SK-N-SH treated with all-trans-retinoic acid at 6 μM for 48 hours (cell line): ENCODE results near the gene CLIC1.
"Not testable (repeated sequence)": the region's sequence is repeated elsewhere in the genome, so short reads cannot be mapped to it uniquely, and the experiment has no call there.

ENCODE experiments used
- ATAC-seq: fragments of 200-7000 bp; cut with Tn5 transposase; 3 replicates; pipeline ENCODE4 v1.9.1; 2020; ENCODE audit warnings: mild to moderate bottlenecking, moderate library complexity
- ARNTL ChIP-seq: fragments of 450-650 bp; formaldehyde crosslinking; IDR thresholded peaks from 2 replicates; pipeline ENCODE4 v1.5.0; 2020; ENCODE audit warnings: low read depth, mild to moderate bottlenecking, moderate library complexity, borderline replicate concordance
- BACH2 ChIP-seq: fragments of 250-450 bp; sonication (Bioruptor Pico); IDR thresholded peaks from 2 replicates; pipeline ENCODE4 v1.9.0; 2021; ENCODE audit warnings: mild to moderate bottlenecking, borderline replicate concordance
- CREB5 ChIP-seq: fragments of 250-450 bp; sonication (Bioruptor Pico); IDR thresholded peaks from 2 replicates; pipeline ENCODE4 v1.5.1; 2020; ENCODE audit warnings: low read depth, mild to moderate bottlenecking, moderate library complexity
- CSDC2 ChIP-seq: fragments of 250-450 bp; sonication (Bioruptor Pico); IDR thresholded peaks from 2 replicates; pipeline ENCODE4 v1.5.0; 2020; ENCODE audit warnings: mild to moderate bottlenecking, moderate library complexity
- CSRNP3 ChIP-seq: fragments of 250-450 bp; sonication (Bioruptor Pico); IDR thresholded peaks from 2 replicates; pipeline ENCODE4 v1.5.1; 2021; ENCODE audit warnings: mild to moderate bottlenecking, moderate library complexity
- ESRRG ChIP-seq: fragments of 250-450 bp; sonication (Bioruptor Pico); IDR thresholded peaks from 2 replicates; pipeline ENCODE4 v1.6.1; 2021; ENCODE audit warnings: mild to moderate bottlenecking
- GLIS3 ChIP-seq: fragments of 250-450 bp; sonication (Bioruptor Pico); IDR thresholded peaks from 2 replicates; pipeline ENCODE4 v1.5.0; 2020; ENCODE audit warnings: mild to moderate bottlenecking, moderate library complexity
- ISL1 ChIP-seq: fragments of 250-450 bp; sonication (Bioruptor Pico); IDR thresholded peaks from 2 replicates; pipeline ENCODE4 v2.1.2; 2022; ENCODE audit warnings: mild to moderate bottlenecking, moderate library complexity
- OSR1 ChIP-seq: fragments of 250-450 bp; sonication (Bioruptor Pico); IDR thresholded peaks from 2 replicates; pipeline ENCODE4 v1.8.0; 2022; ENCODE audit warnings: moderate library complexity, mild to moderate bottlenecking, inconsistent platforms
- PATZ1 ChIP-seq: fragments of 250-450 bp; sonication (Bioruptor Pico); IDR thresholded peaks from 2 replicates; pipeline ENCODE4 v1.8.0; 2020; ENCODE audit warnings: mild to moderate bottlenecking, moderate library complexity, borderline replicate concordance
- POU6F1 ChIP-seq: fragments of 250-450 bp; sonication (Bioruptor Pico); IDR thresholded peaks from 2 replicates; pipeline ENCODE4 v1.8.0; 2021; ENCODE audit warnings: low read depth, mild to moderate bottlenecking, moderate library complexity, borderline replicate concordance
- PPARA ChIP-seq: fragments of 250-450 bp; sonication (Bioruptor Pico); IDR thresholded peaks from 2 replicates; pipeline ENCODE4 v1.5.0; 2020; ENCODE audit warnings: mild to moderate bottlenecking, borderline replicate concordance
- RARB ChIP-seq: fragments of 250-450 bp; sonication (Bioruptor Pico); IDR thresholded peaks from 2 replicates; pipeline ENCODE4 v1.8.0; 2021; ENCODE audit warnings: mild to moderate bottlenecking, moderate library complexity
- TCF4 ChIP-seq: fragments of 250-450 bp; sonication (Bioruptor Pico); IDR thresholded peaks from 2 replicates; pipeline ENCODE4 v1.8.0; 2021; ENCODE audit warnings: mild to moderate bottlenecking, moderate library complexity, borderline replicate concordance
- TOX ChIP-seq: fragments of 250-450 bp; sonication (Bioruptor Pico); IDR thresholded peaks from 2 replicates; pipeline ENCODE4 v1.8.0; 2021; ENCODE audit warnings: mild to moderate bottlenecking, moderate library complexity, borderline replicate concordance
- TSHZ2 ChIP-seq: fragments of 250-450 bp; sonication (Bioruptor Pico); IDR thresholded peaks from 2 replicates; pipeline ENCODE4 v1.5.0; 2020; ENCODE audit warnings: mild to moderate bottlenecking, moderate library complexity
- ZFP3 ChIP-seq: fragments of 250-450 bp; sonication (Bioruptor Pico); IDR thresholded peaks from 2 replicates; pipeline ENCODE4 v1.5.0; 2020; ENCODE audit warnings: mild to moderate bottlenecking, moderate library complexity
- ZFP30 ChIP-seq: fragments of 450-650 bp; formaldehyde crosslinking; IDR thresholded peaks from 2 replicates; pipeline ENCODE4 v1.5.0; 2022; ENCODE audit warnings: mild to moderate bottlenecking, moderate library complexity
- ZNF565 ChIP-seq: fragments of 450-650 bp; formaldehyde crosslinking; conservative IDR thresholded peaks from 2 replicates; pipeline ENCODE4 v1.5.0; 2020; ENCODE audit warnings: low read depth, mild to moderate bottlenecking, moderate library complexity
- ZNF70 ChIP-seq: fragments of 450-650 bp; formaldehyde crosslinking; IDR thresholded peaks from 2 replicates; pipeline ENCODE4 v1.5.0; 2020; ENCODE audit warnings: mild to moderate bottlenecking, moderate library complexity

The CLIC1 gene

GRCh38 chr6:31712296-31712695 is 24.0 kb downstream of the CLIC1 start (continued):
- TF ChIP-seq ARNTL (CRISPR knock-in tag) (no peak), TOX (CRISPR knock-in tag) (no peak), CSDC2 (CRISPR knock-in tag) (no peak), BACH2 (no peak), PPARA (no peak), TCF4 (CRISPR knock-in tag) (no peak), ESRRG (CRISPR knock-in tag) (no peak), GLIS3 (CRISPR knock-in tag) (no peak), PATZ1 (no peak)

- TF ChIP-seq ISL1 (CRISPR knock-in tag) (no peak), PPARA (no peak), GLIS3 (CRISPR knock-in tag) (no peak), TCF4 (CRISPR knock-in tag) (no peak), ESRRG (CRISPR knock-in tag) (no peak), ARNTL (CRISPR knock-in tag) (no peak), ZFP30 (CRISPR knock-in tag) (no peak), CREB5 (CRISPR knock-in tag) (no peak), CSRNP3 (no peak), OSR1 (CRISPR knock-in tag) (no peak), ZNF70 (CRISPR knock-in tag) (no peak), TSHZ2 (CRISPR knock-in tag) (no peak), POU6F1 (CRISPR knock-in tag) (no peak), ZFP3 (CRISPR knock-in tag) (no peak), CSDC2 (CRISPR knock-in tag) (no peak), RARB (CRISPR knock-in tag) (no peak), TOX (CRISPR knock-in tag) (no peak)
- no peak for ATAC-seq
These were observed 25.1 kb downstream of the CLIC1 start for GRCh38 chr6:31711233-31711632.

GRCh38 chr6:31710523-31711219 is 25.7 kb downstream of the CLIC1 start:
- no peak for ATAC-seq
- TF ChIP-seq CSDC2 (CRISPR knock-in tag), result no peak
- no peak for TF ChIP-seq RARB (CRISPR knock-in tag)
- TF ChIP-seq ZNF70 (CRISPR knock-in tag), result no peak
- no peak for TF ChIP-seq ARNTL (CRISPR knock-in tag)
- no peak for TF ChIP-seq BACH2
- TF ChIP-seq CSRNP3, result no peak
- TF ChIP-seq ISL1 (CRISPR knock-in tag), result no peak
- TF ChIP-seq TCF4 (CRISPR knock-in tag), result no peak
- no peak for TF ChIP-seq GLIS3 (CRISPR knock-in tag)
- TF ChIP-seq TSHZ2 (CRISPR knock-in tag), result no peak
- no peak for TF ChIP-seq ZNF565 (CRISPR knock-in tag)
- TF ChIP-seq ZFP30 (CRISPR knock-in tag), result no peak

- not testable (repeated sequence) for ATAC-seq
These were observed 27.2 kb downstream of the CLIC1 start for GRCh38 chr6:31709157-31709556.
